Neural progenitor cell (in vitro differentiated cells): ENCODE data around the gene WWOX.

Experiments
- CTCF ChIP-seq: fragments of 200-600 bp; sonication (generic); IDR thresholded peaks from 2 replicates; pipeline ENCODE4 v1.5.1; 2017; ENCODE audit warnings: antibody characterized with exemption, mild to moderate bottlenecking
- EZH2phosphoT487 ChIP-seq: fragments of 200-600 bp; sonication (generic); IDR thresholded peaks from 2 replicates; pipeline ENCODE4 v1.6.1; 2017; ENCODE audit warnings: antibody characterized with exemption

GRCh38 chr16:78256686-78257375, 157.4 kb downstream of the WWOX start:
- TF ChIP-seq CTCF (no peak), EZH2phosphoT487 (no peak)
